GM12892 (cell line): ENCODE results near the gene FBRSL1.

Experiments used
- DNase-seq: peaks from one replicate; pipeline ENCODE4 v3.0.0; 2011; ENCODE audit not compliant: insufficient read length
- FAIRE-seq: peaks from 2 replicates; lab custom pipeline; 2011; peaks lifted over from hg19 to GRCh38; lab: Jason Lieb, UNC
- POLR2A ChIP-seq: IDR thresholded peaks from 2 replicates; pipeline ENCODE4 v1.6.1; 2011; ENCODE audit warnings: low read depth, low read length, control low read depth
- POLR2AphosphoS5 ChIP-seq: IDR thresholded peaks from 2 replicates; pipeline ENCODE4 v1.6.1; 2011; ENCODE audit warnings: low read depth, low read length, control low read depth
- TAF1 ChIP-seq: IDR thresholded peaks from 2 replicates; pipeline ENCODE4 v1.6.1; 2011; ENCODE audit warnings: low read depth, mild to moderate bottlenecking, control low read depth, low read length, borderline replicate concordance

The FBRSL1 gene

DNA sequence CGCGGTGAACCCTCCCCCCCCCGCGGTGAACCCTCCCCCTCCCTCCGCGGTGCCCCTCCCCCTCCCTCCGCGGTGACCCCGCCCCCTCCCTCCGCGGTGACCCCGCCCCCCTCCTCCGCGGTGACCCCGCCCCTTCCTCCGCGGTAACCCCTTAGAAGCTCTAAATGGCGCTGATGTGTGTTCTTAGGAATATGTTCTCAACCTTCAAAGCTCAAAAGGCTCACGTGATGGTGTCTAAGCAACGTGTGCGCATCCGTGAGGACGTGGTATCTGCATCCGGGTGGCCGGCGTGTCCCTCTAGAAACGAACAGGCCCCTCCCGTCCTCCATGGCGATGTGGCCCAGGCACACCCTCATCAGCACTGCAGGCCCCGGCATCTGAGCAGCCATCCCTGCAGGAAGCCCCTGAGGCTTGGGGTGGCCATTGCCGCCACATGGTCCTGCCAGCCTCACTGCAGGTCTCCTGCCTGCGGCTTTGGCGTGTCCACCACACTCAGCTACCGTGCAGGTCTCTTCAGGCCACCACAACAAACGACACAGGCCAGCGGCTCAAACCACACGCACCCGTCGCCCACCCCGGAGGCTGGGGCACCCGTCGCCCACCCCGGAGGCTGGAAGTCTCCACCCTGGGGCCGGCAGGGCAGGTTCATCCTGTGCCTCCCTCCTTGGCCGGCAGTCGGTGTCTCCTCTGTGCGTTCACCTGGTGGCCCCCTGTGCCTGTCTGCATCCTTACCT lies 14.5 kb upstream of the FBRSL1 start:
- FAIRE-seq: no peak
- DNase-seq: no peak
- TF ChIP-seq TAF1 (no peak), POLR2AphosphoS5 (no peak), POLR2A (no peak)

DNA sequence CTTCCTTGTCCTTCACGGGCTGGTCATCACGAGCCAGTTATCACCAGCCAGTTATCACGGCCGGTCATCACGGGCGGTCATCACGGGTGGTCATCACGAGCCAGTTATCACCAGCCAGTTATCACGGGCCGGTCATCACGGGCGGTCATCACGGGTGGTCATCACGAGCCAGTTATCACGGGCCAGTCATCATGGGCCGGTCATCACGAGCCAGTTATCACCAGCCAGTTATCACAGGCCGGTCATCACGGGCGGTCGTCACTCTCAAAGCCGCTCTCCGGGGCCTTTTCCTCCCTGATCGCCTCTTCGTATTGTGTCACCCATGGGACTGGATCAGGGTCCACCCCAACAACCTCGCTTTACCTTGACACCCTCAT lies 13.9 kb upstream of the FBRSL1 start:
- no peak for FAIRE-seq
- no peak for TF ChIP-seq POLR2A
- no peak for TF ChIP-seq POLR2AphosphoS5
- no peak for TF ChIP-seq TAF1

DNA sequence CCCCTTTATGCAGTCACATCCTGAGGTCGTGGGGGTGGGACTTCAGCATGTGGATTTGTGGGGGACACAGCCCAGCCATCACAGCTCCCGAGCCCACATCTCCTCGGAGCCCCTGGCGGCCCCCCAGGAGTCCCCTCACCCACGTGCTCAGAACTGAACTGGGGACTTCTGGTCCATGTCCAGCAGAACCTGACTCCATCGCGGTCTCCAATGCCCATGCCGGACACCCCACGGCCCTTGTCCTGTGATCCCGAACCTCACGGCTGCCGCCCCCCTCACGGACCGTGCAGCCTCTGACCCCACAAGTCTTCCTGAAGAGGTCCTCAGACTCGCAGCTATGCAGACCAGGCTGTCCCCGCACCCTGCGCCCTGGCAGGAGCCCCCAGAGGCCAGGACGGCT lies 13.5 kb upstream of the FBRSL1 start:
- no peak for TF ChIP-seq POLR2AphosphoS5
- TF ChIP-seq TAF1: no peak
- no peak for TF ChIP-seq POLR2A
- no peak for FAIRE-seq

More for the DNA sequence above, 13.9 kb upstream of the FBRSL1 start:
- no peak for DNase-seq

DNA sequence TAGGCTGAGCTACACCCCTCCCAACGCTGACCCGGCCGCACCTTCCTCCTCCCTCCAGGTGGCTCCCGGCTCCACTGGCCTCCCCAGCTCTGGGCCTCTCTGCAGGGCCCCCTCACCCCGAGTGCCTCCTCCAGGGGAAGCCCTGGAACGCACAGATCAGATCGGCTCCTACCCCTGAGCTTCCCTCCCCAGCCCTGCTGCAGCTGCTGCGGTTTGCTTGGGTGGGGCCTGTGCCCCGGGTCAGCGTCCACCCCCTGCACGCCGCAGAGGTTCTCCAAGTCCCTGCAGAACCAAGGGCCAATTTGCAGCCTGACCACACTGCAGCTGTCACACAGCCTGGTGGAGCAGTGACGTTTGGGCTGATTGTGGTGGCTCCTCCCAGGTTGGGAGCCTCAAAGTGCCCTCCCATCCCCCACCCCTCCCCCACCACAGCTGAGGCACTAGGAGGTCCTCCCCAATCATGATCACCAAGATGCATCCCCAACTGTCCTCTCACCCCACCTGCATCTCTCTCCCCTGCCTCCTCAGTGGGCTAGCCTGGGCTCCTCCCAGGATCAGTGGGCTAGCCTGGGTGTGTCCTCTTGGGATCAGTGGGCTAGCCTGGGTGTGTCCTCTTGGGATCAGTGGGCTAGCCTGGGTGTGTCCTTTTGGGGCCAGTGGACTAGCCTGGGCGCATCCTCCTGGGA lies 12.8 kb upstream of the FBRSL1 start:
- DNase-seq: no peak
- no peak for FAIRE-seq
- TF ChIP-seq POLR2A (no peak), POLR2AphosphoS5 (no peak), TAF1 (no peak)

More for the DNA sequence above, 13.5 kb upstream of the FBRSL1 start:
- DNase-seq: no peak

DNA sequence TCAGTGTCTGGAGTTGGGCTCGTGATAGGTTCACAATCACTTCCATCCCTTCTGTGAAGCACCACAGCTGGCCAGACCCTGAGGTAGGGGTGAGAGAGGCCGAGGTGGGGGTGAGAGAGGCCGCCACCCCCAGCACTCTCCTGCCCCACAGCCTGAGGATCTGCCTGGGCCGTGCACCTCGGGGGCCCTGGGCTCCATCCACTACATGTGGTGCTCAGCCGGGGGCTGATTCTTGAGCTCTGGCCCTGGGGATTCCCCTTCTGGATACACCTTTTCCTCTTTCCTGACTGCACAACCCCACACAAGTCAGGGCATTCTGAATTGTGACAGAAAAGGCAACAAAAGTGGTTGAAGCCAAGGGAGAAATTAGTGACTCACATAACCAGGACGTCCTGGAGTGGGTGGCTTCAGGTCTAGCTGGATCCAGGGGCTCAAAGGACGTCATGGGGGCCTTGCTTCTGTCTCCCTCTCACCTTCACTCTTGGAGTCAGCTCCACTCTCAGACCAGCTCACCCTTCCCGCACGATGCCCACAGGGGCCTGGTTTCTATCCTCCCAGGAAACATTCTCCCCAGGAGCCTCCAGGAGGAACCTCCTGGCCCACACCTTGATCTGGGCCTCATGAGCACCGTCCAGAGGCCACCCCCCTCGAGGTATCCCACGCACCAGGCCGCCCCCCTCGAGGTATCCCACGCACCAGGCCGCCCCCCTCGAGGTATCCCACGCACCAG lies 12.1 kb upstream of the FBRSL1 start:
- no peak for FAIRE-seq
- no peak for DNase-seq
- TF ChIP-seq POLR2A: no peak

DNA sequence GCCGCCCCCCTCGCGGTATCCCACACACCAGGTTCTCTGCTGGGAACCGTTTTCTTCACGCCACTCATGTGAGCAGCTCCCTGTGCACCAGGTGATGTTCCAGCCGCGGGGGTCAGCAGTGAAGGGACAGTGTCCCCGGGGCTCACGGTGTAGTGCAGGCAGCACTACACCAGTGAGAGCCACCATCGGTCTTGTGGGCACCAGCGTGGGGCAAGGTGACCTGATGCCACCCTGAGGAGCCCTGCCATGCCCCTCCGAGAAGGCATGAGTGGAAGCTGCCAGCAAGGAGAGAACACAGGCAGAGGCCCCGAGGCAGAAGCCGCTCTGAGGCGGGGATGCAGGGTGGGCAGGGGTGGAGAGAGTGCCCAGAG lies 11.5 kb upstream of the FBRSL1 start:
- DNase-seq: no peak
- TF ChIP-seq TAF1 (no peak), POLR2AphosphoS5 (no peak), POLR2A (no peak)
- no peak for FAIRE-seq

DNA sequence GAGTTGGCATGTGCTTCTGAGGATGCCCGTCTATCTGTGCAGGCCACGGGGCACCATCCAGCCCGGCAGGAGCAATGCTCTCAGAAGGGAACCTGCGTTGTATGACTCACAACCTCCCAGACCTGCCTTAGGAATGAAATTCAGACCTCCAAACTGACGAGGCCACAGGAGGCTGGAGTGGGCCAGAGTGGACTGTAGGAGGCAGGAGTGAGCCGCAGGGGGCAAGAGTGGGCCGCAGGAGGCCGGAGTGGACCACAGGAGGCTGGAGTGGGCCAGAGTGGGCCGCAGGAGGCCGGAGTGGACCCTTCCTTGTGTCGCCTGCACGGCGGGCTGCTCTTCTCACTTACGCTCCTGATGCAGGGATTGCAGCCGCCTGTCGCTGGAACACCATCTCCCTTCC lies 11.1 kb upstream of the FBRSL1 start:
- DNase-seq: no peak
- no peak for FAIRE-seq
- TF ChIP-seq TAF1 (no peak), POLR2AphosphoS5 (no peak), POLR2A (no peak)

DNA sequence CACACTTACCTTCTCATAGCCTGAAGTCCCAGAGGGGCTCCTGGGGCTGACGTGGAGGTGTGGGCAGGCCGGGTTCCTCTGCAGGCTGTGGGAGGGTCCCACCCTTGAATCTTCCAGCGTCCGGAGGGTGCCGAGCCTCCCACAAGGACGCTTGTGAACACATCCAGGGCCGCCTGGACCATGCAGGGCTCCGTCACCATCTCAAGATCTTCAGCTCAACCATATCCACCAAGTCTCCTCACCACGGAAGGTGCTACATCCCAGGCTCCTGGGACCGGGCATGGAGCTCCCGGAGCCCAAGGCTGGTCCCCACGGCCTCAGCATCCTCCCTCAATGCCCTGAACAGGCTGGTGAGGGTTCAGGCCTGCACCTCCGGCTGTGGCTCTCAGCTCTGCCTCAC lies 10.7 kb upstream of the FBRSL1 start:
- DNase-seq (no peak), FAIRE-seq (no peak)
- TF ChIP-seq POLR2AphosphoS5 (no peak), TAF1 (no peak), POLR2A (no peak)

DNA sequence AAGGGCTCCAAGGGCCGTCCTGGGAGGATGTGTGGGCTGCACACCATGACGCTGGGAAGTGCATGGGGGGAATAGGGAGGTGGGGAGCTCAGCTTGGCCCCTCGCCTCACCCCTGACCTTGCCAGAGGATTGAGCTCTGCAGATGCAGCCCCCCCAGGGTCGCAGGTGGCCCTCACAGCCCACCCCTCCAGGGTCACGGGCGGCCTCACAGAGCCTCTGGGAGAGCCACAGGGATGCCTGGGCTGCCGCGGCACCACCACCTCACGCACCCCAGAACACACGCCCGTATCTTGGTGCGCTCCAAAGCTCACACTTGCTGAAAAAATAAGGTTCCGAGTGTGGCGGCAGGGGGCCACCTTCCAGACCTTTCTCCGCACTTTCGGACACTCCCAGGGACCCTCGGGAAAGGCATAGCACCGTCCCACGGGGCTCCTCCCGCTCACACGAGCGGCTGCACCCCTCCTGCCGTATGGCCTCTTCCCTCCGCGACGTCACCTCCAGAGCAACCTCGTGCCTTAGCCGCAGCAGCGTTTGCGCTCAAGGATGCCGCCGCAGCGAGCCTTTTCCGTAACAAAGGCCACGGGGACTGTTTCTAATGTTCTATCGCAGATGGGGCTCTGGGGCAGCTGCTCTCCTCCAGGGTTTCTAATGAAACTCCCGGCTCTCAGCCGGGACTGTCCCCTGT lies 9.9 kb upstream of the FBRSL1 start:
- FAIRE-seq (no peak), DNase-seq (no peak)
- TF ChIP-seq POLR2AphosphoS5: no peak
- TF ChIP-seq TAF1: no peak
- TF ChIP-seq POLR2A: no peak

DNA sequence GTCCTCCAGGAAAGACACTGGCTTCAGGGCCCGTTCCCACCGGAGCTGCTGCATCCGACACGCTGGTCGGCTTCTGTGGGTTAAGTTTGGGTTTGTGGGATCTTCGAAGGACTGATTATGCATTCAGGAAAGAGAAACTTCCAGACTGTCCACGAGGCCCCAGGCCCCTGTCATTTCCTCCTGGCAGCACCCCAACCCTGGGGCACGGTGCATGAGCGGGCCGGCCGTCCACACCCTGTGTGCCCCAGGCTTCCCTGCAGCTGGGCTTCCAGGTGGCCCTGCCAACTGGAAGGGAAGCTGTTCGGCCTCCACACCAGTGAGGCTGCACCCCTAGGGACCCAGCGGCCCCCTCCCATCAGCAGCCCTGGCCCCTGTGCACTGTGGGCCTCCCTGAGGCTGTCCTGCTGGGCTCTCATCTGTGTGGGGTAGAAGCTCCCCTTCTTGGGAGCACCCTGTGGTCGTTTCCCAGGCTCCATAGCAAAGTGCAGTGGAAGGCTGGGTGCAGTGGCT lies 9.3 kb upstream of the FBRSL1 start:
- FAIRE-seq (no peak), DNase-seq (no peak)
- TF ChIP-seq TAF1 (no peak), POLR2A (no peak), POLR2AphosphoS5 (no peak)

DNA sequence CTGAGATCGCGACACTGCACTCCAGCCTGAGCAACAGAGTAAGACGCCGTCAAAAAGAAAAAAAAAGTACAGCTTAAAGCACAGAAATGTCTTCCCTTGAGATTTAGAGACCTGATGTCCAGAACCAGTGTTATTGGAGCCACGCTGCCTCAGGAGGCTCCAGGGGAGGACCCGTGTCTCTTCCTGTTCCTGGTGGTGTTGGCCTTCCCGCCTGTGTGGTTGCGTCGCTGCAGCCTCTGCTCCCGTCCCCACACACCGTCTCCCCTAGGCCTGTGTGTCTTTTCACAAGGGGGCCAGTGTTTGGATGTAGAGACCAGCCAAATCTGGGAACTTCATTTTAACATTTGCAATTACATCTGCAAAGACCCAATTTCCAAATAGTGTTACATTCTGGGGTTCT lies 8.6 kb upstream of the FBRSL1 start:
- FAIRE-seq: no peak
- no peak for DNase-seq
- TF ChIP-seq POLR2AphosphoS5: no peak
